DMS153 treated with DMSO at 0.1 percent for 48 hours (cell line): ENCODE results near the gene KLF7.

Source experiments
- DNase-seq: peaks from one replicate; lab custom pipeline; 2025; ENCODE audit not compliant: unreplicated experiment; lab: John Stamatoyannopoulos, UW

KLF7 gene

GRCh38 chr2:207035875-207036274 is 129.9 kb downstream of the KLF7 start:
- no peak for DNase-seq

GRCh38 chr2:207032490-207032889 is 133.3 kb downstream of the KLF7 start:
- no peak for DNase-seq
